Colonic mucosa (tissue), 4 donors: Measurements from ENCODE around the gene CTU1. TPM values are rescaled to one million over a fixed set of nuclear protein-coding genes. Genes with fewer than 3 reads are reported as not detected.

Experiments used
- DNase-seq: peaks from one replicate; pipeline ENCODE4 v3.0.0-alpha.2; 2020
- H3K27ac ChIP-seq: fragments of 200-600 bp; one replicate; pipeline ENCODE4 v1.8.0; 2021
- H3K27me3 ChIP-seq: fragments of 200-600 bp; one replicate; pipeline ENCODE4 v1.8.0; 2021
- H3K36me3 ChIP-seq: fragments of 200-600 bp; one replicate; pipeline ENCODE4 v1.8.0; 2021
- H3K4me1 ChIP-seq: fragments of 200-600 bp; one replicate; pipeline ENCODE4 v1.8.0; 2021; ENCODE audit warnings: mild to moderate bottlenecking
- H3K4me3 ChIP-seq: fragments of 200-600 bp; one replicate; pipeline ENCODE4 v1.8.0; 2021
- H3K9ac ChIP-seq, 2 donors: one replicate each; pipeline ENCODE4 v1.7.0; 2013; ENCODE audit warnings: control low read depth in 2 of 2, low read depth in 2 of 2, low read length in 2 of 2
- H3K9me3 ChIP-seq: fragments of 200-600 bp; one replicate; pipeline ENCODE4 v1.8.0; 2021
- intact Hi-C: fragments of 100-400 bp; cut with DNase I; formaldehyde crosslinking; loops from one replicate; pipeline ENCODE4 v1.14.1; 2022
- total RNA-seq, 2 donors: library from RNA; stranded (reverse); fragmentation: NEBNext Ultra II Directional in 1 of 2; extraction: Animal tissue kit (Norgen Biotek cat#: 25700) in 1 of 2; gene quantifications; one replicate each; pipeline ENCODE4 v1.2.1, GENCODE V29; 2021
- TF ChIP-seq, protein P1 (sequence below): fragments of 200-600 bp; IDR thresholded peaks from one replicate; pipeline ENCODE4 v1.8.0; 2022; ENCODE audit warnings: antibody characterized with exemption, mild to moderate bottlenecking
- donor health status: healthy.
- donor health status: DM: no; HTN: no; CAD: no.
- donor health status: DM: no; HTN: no; CAD: no.

The CTU1 gene
- total RNA-seq, 2 donors from 2014 or later: 6.1 to 11.8 TPM

DNA sequence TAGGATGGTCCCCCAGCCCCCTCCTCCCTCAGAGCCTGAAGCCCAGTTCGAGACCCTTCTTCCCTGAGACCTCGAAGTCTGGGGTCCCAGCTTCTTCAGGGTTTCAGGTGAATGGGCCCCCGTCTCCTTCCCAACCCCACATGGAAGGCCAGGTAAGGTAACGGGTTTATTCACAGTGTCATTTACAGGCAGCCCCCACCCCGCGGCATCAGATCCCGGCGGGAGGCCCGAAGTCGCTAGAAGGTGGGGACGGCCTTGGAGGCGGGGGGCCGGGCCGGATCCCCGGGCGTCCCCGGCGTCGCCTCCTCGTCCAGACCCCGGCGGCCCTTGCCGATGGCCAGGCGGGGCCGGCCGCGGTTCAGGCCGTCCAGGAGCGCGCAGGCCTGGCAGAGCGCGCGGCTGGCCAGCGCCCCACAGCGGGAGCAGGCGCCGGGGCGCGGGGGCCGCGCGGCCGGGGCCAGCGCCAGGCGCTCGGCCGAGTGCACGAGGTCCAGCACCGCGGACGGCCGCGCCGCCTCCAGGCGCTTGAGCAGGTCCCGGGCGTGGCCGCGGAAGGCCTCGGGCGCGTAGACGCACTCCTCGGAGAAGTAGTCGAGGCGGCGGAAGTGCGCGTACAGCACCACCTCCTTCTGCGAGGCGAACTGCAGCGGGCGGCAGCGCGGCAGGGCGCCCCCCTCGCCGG, 9.7 kb downstream of the CTU1 start:
- Histone ChIP-seq H3K27ac (no peak overlapping the region), H3K4me3 (no peak overlapping the region), H3K27me3 (no peaks in the 10 kb centered on the region), H3K9ac (no peak overlapping the region), H3K4me1 (no peaks in the 10 kb centered on the region), H3K9me3 (no peaks in the 10 kb centered on the region), H3K36me3 (no peaks in the 10 kb centered on the region)
- TF ChIP-seq, protein P1, sequence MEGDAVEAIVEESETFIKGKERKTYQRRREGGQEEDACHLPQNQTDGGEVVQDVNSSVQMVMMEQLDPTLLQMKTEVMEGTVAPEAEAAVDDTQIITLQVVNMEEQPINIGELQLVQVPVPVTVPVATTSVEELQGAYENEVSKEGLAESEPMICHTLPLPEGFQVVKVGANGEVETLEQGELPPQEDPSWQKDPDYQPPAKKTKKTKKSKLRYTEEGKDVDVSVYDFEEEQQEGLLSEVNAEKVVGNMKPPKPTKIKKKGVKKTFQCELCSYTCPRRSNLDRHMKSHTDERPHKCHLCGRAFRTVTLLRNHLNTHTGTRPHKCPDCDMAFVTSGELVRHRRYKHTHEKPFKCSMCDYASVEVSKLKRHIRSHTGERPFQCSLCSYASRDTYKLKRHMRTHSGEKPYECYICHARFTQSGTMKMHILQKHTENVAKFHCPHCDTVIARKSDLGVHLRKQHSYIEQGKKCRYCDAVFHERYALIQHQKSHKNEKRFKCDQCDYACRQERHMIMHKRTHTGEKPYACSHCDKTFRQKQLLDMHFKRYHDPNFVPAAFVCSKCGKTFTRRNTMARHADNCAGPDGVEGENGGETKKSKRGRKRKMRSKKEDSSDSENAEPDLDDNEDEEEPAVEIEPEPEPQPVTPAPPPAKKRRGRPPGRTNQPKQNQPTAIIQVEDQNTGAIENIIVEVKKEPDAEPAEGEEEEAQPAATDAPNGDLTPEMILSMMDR: no peak
- intact Hi-C loops: loop anchor here (5.0 kb wide), 1 partner anchor 166 kb away; no protein-coding TSS in a partner anchor
- no peak for DNase-seq

DNA sequence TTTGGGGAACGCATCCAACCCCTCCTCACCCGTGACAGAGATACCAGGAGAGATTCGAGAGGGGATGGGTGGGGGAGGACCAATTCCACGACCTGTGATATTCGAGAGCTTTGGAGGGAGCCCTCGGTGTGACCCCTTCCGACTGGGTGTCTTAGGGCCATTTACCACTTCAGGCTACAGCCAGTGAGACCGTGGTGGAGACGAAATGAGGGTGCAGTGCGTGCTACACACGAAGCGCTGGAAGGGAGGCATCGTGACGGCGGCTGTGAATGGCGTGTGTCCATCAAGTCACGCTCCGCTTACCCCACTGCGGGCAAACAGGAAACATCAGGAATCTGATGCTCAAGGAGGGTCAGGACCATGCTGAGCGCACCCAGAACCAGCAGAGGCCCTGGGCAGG, 10.4 kb downstream of the CTU1 start:
- Histone ChIP-seq H3K36me3 (no peaks in the 10 kb centered on the region), H3K27me3 (no peaks in the 10 kb centered on the region), H3K9ac (no peak overlapping the region), H3K27ac (no peak overlapping the region), H3K9me3 (no peaks in the 10 kb centered on the region), H3K4me1 (no peaks in the 10 kb centered on the region), H3K4me3 (no peak overlapping the region)
- TF ChIP-seq, protein P1: no peak
- intact Hi-C loops: loop anchor here (5.0 kb wide), 1 partner anchor 165 kb away; no protein-coding TSS in a partner anchor
- no peak for DNase-seq

DNA sequence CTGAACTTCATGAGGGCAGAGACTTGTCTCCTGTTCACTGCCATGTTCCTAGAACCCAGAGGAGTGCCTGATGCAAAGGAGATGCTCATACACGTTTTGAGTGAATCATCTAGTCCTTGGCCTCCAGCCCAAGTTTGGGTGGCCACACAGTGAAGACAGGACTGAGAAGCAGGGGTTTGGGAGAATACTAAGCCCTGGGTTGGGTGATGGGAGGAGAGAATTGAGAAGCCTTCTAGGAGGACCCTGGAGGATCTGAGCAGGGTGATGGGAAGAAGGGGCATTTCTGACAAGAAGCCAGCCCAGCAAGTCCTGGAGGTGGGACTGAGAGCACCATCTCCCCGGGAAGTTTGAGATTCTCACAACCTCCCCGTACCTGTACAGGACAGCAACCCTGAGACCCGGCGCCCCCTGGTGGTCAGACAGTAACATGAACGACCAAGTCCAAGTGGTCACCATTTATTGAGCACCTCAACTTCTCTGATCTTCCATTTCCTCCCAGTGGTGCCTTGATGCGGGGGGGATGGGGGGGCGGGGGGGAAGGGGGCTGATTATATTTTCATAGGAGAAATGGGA, 11.0 kb downstream of the CTU1 start:
- Histone ChIP-seq H3K27me3 (no peaks in the 10 kb centered on the region), H3K9me3 (no peaks in the 10 kb centered on the region), H3K4me3 (no peak overlapping the region), H3K4me1 (no peaks in the 10 kb centered on the region), H3K36me3 (no peaks in the 10 kb centered on the region), H3K27ac (no peak overlapping the region), H3K9ac (no peak overlapping the region)
- TF ChIP-seq, protein P1: peak; percentile 15
- DNase-seq: peak; percentile 62
- intact Hi-C loops: loop anchor here (5.0 kb wide), 1 partner anchor 165 kb away; no protein-coding TSS in a partner anchor

DNA sequence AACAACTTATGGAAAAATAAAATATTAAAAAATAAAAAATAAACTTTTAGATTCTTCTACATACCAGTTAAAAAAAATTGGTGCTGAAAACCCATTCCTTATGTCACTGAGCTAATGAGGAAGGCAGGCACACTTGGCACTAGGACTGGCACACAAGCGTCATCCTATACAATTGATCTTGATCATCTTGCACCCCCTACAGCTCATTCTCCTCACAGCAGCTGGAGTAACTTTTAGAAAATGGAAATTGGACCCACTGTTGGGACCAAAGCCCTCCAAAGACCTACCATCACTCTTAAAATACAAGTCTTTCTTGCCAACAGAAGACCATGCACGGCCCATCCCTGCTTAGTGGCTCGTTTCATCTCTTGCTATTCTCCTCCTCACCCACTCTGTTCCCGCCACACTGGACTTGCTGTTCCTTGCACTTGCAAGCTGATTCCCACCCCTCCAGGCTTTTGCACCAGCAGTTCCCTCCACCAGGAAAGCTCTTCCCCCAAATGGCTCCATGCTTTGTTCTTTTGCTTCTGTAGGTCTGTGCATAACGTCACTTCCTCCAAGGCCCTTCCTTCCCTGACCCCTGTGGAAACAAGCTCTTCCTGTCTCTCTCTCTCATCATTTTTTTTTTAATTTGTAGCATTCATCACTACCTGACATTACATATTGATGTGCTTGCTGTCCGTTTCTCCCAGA, 11.6 kb downstream of the CTU1 start:
- H3K27me3 ChIP-seq: no peaks in the 10 kb centered on the region
- no peak for DNase-seq
- H3K9me3 ChIP-seq: no peaks in the 10 kb centered on the region
- H3K9ac ChIP-seq: no peak overlapping the region
- intact Hi-C loops: loop anchor here (5.0 kb wide), 1 partner anchor 164 kb away; no protein-coding TSS in a partner anchor
- no peak overlapping the region for H3K27ac ChIP-seq
- TF ChIP-seq, protein P1: no peak
- H3K4me3 ChIP-seq: no peak overlapping the region
- H3K4me1 ChIP-seq: no peaks in the 10 kb centered on the region
- H3K36me3 ChIP-seq: no peaks in the 10 kb centered on the region

DNA sequence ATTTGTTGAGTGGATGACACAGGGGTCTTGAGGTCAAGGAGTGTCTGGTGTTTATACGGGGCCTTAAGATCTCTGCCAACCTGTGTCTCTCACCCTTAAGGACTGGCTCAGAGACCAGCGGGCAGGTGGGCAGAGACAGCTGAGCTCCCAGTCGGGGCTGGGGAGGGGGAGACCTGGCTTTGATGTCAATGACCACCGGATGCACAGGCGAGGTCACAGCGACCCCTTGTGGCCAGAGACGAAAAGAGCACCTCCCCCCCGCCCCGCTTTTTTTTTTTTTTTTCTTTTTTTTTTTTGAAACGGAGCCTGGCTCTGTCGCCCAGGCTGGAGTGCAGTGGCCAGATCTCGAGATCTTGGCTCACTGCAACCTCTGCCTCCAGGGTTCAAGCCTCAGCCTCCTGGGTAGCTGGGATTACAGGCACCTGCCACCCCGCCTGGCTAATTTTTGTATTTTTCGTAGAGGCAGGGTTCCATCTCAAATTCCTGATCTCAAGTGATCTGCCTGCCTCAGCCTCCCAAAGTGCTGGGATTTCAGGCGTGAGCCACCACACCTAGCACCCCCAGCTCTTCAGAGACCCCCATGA, 13.4 kb downstream of the CTU1 start:
- no peaks in the 10 kb centered on the region for H3K4me1 ChIP-seq
- H3K27ac ChIP-seq: no peak overlapping the region
- TF ChIP-seq, protein P1: peak; percentile 48
- no peaks in the 10 kb centered on the region for H3K36me3 ChIP-seq
- no peak overlapping the region for H3K4me3 ChIP-seq
- H3K9me3 ChIP-seq: no peaks in the 10 kb centered on the region
- DNase-seq: no peak
- intact Hi-C loops: loop anchor here (5.0 kb wide), 2 partner anchors 72 to 162 kb away; no protein-coding TSS in a partner anchor
- H3K9ac ChIP-seq: no peak overlapping the region
- no peaks in the 10 kb centered on the region for H3K27me3 ChIP-seq
